ENCODE results near the gene NAT14. TPM values are rescaled to one million over a fixed set of nuclear protein-coding genes. Genes with fewer than 3 reads are reported as not detected.

The NAT14 gene
- total RNA-seq, 1 donor from 2014 or later, result 14.2 TPM

DNA sequence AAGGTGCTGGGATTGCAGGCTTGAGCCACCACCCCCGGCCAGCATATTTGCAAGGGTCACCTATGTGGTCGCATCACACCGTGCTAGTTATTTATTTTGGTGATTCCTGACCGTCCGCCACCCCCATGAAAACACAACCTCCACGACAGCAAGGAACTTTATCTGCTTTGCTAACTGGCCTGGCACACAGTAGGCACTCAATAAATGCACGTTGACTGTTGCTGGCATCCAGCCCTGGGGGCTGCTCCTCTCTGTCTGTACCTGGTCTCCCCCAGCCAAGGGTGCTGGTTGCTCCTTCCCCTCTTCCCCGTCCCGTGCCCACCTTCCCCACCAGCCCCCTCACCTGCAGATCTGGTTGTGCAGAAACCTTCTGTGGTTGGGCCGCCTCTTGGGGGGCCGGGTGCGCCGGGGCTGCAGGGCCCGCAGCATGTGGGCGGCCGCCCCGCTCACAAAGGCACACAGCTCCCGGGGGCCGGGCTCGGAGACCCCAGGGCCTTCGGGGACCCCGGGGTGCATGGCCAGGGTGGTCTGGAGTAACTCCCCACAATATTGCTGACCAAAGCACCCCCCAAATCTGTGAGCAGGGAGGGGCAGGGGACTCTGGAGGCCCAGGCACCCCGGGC is 20.8 kb upstream of the NAT14 start:
- Histone ChIP-seq H3K27me3 (no peaks in the 10 kb centered on the region), H3K4me1 (peaks cover 38% of the 10 kb centered on the region), H3K36me3 (no peaks in the 10 kb centered on the region), H3K9me3 (no peaks in the 10 kb centered on the region), H3K4me3 (no peak overlapping the region), H3K27ac (no peak overlapping the region)
- TF ChIP-seq POLR2AphosphoS5 (IDR thresholded peaks at IDR 0.05; ENCODE audit: insufficient read depth in 1 of 2, low read depth in 1 of 2) (no peak), POLR2A (IDR thresholded peaks at IDR 0.05) (no peak)
- TF ChIP-seq, protein P1, sequence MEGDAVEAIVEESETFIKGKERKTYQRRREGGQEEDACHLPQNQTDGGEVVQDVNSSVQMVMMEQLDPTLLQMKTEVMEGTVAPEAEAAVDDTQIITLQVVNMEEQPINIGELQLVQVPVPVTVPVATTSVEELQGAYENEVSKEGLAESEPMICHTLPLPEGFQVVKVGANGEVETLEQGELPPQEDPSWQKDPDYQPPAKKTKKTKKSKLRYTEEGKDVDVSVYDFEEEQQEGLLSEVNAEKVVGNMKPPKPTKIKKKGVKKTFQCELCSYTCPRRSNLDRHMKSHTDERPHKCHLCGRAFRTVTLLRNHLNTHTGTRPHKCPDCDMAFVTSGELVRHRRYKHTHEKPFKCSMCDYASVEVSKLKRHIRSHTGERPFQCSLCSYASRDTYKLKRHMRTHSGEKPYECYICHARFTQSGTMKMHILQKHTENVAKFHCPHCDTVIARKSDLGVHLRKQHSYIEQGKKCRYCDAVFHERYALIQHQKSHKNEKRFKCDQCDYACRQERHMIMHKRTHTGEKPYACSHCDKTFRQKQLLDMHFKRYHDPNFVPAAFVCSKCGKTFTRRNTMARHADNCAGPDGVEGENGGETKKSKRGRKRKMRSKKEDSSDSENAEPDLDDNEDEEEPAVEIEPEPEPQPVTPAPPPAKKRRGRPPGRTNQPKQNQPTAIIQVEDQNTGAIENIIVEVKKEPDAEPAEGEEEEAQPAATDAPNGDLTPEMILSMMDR (IDR thresholded peaks at IDR 0.05), result no peak
- intact Hi-C loops (cut with DNase I), result no loop called here
- DNase-seq (ENCODE audit: extremely low spot score in 2 of 2), result no peak

DNA sequence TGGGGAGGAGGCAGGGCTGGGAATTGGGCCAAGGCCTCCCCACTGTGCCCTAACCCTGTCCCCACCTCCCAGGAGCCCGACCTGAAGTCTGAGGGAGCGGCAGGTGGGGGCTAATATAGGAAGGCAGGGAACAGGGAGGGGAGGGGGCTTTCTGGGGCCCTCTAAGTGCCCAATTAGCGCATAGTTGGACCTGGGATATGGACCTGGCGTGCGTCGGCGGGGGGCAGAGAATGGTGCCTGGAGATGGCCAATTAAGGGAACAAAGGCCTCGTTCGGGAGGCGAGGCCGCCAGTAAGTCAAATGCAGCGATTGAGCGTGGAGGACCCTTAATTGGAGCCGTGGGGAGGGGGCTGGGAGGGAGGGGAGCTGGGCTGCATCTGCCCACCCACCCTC is 20.3 kb upstream of the NAT14 start, which contains the start of gene C19orf85:
Gene C19orf85, minus strand, starts transcription at position 90 of the 393 bp plus-strand sequence. CDS start 197 bp downstream, outside the sequence.
- no peak within 1 kb of the TSS for H3K27ac ChIP-seq
- no peaks in the 10 kb centered on the region for H3K36me3 ChIP-seq
- H3K9me3 ChIP-seq, result no peaks in the 10 kb centered on the region
- peaks cover 33% of the 10 kb centered on the region for H3K4me1 ChIP-seq
- no peak within 1 kb of the TSS for H3K4me3 ChIP-seq
- DNase-seq (ENCODE audit: extremely low spot score in 2 of 2), result no peak
- TF ChIP-seq, protein P1 (IDR thresholded peaks at IDR 0.05), result no peak
- TF ChIP-seq POLR2A (IDR thresholded peaks at IDR 0.05), result no peak
- no peak for TF ChIP-seq POLR2AphosphoS5 (IDR thresholded peaks at IDR 0.05; ENCODE audit: insufficient read depth in 1 of 2, low read depth in 1 of 2)
- H3K27me3 ChIP-seq, result no peaks in the 10 kb centered on the region
- intact Hi-C loops (cut with DNase I), result loop anchor here (5.0 kb wide), 1 partner anchor 38 kb away; no protein-coding TSS in a partner anchor

DNA sequence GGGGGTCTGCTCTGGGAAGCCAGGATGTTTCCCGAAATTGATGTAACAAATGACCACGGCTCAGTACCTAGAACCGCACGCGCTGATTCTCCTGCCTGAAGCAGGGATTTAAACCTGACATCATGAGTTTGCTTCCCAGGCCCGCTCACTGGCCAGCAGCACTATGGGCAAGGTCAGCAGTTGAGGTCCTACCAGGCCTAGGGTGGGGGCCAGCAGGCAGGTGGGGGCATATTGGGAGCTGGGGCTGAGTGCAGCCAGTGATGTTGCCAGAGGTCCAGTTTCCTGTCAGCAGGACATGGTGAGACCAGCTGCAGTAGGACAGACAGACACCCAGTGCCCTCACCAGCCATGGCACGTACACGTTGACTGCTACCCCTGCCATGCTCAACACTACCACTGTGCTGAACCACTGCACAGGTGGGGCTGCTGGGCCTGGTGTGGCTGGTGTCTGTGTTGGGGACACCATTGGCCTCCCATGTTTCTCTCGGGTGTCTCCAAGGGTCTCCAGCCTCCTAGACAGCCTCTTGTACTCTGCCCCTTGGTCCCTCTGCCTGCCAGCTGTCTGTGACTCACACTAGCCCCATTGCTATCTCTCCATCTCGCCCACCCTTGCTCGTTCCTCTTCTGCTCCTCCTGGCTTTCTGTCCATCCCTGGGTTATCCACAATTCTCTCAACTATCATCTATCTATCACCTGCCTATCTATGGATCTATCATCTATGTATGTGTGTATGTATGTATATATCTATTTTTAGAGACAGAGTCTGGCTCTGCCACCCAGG is 19.3 kb upstream of the NAT14 start:
- Histone ChIP-seq H3K36me3 (no peaks in the 10 kb centered on the region), H3K4me3 (no peak overlapping the region), H3K27me3 (no peaks in the 10 kb centered on the region), H3K27ac (no peak overlapping the region), H3K9me3 (no peaks in the 10 kb centered on the region), H3K4me1 (peaks cover 23% of the 10 kb centered on the region)
- TF ChIP-seq POLR2AphosphoS5 (IDR thresholded peaks at IDR 0.05; ENCODE audit: insufficient read depth in 1 of 2, low read depth in 1 of 2), result no peak
- TF ChIP-seq, protein P1 (IDR thresholded peaks at IDR 0.05), result no peak
- no peak for TF ChIP-seq POLR2A (IDR thresholded peaks at IDR 0.05)
- intact Hi-C loops (cut with DNase I), result loop anchor here (5.0 kb wide), 1 partner anchor 37 kb away; no protein-coding TSS in a partner anchor
- DNase-seq (ENCODE audit: extremely low spot score in 2 of 2), result no peak

DNA sequence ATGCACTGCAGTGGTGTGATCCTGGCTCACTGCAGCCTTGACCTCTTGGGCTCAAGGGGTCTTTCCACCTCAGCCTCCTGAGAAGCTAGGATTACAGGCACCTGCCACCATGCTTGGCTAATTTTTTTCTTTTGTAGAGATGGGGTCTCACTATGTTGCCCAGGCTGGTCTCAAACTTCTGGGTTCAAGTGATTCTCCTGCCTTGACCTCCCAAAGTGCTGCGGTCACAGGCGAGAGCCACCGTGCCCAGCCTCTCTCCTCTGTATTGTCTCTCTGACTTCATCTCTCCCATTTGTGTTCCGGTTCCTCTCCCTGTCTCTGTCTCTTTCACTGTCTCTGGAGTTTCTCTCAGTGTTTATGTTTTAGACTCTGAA is 18.8 kb upstream of the NAT14 start:
- Histone ChIP-seq H3K36me3 (no peaks in the 10 kb centered on the region), H3K4me1 (peaks cover 17% of the 10 kb centered on the region), H3K9me3 (no peaks in the 10 kb centered on the region), H3K4me3 (no peak overlapping the region), H3K27ac (no peak overlapping the region), H3K27me3 (no peaks in the 10 kb centered on the region)
- DNase-seq (ENCODE audit: extremely low spot score in 2 of 2), result no peak
- TF ChIP-seq POLR2AphosphoS5 (IDR thresholded peaks at IDR 0.05; ENCODE audit: insufficient read depth in 1 of 2, low read depth in 1 of 2) (no peak), POLR2A (IDR thresholded peaks at IDR 0.05) (no peak)
- TF ChIP-seq, protein P1 (IDR thresholded peaks at IDR 0.05), result no peak
- intact Hi-C loops (cut with DNase I), result loop anchor here (5.0 kb wide), 1 partner anchor 36 kb away; no protein-coding TSS in a partner anchor
